ENCODE measurements around the gene FOLR1.

Gene FOLR1

DNA sequence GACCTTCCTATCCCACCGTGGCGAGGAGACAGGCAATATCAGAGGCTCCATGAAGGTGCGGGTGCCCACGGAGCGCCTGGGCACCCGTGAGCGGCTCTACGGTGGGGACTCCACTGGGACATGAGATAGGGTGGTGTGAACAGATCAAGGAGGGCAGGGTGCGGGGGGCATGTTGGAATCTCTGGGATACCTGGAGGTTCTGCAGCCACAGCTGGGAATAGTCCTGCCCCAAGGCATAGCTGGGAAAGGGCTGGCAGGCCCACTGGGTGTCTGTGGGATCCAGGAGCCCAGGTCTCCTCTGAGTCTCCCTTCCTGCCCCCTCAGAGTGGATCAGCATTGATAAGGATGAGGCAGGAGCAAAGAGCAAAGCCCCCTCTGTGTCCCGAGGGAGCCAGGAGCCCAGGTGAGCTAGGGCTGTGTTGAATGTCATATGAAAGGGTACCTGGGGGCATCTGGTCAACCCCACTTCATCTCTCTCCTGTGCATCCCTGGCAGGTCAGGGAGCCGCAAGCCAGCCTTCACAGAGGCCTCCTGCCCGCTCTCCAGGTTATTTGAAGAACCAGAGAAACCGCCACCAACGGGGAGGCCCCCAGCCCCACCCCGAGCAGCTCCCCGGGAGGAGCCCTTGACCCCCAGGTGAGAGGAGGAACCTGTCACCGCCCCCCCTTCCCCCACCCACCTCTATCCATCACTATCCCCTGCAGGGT lies 43.6 kb downstream of the FOLR1 start:
- no peak for DNase-seq (ENCODE audit: low read depth in 2 of 2)

DNA sequence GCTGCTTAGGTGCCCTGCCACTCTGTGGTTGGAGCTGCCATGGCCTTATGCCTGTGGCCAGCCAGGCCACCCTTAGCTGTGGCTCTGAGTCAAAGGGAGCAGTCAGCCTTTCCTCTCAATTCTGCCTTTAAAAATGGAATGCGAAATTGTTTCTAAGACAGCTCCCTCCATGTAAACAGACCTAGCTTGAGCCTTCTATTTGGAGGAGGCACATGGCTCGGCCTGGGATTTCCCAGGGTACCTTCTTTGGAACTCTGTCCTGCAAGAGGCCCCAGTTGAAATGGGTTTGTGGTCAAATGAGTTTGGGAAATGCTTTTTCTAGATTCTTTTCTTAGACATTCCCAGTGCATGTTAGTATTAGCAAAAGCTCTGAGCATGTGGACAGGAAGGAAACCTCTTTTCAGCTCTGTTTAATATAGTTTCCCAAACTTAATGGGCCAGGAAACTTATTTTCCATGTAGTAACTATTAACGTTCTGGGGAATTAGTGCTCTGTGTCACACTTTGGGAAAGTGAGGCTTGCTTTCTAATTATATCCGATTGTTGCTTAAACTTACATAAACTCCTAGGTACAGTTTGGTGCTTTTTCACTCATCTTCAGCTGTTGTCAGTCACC lies 44.2 kb downstream of the FOLR1 start:
- DNase-seq (ENCODE audit: low read depth in 2 of 2): no peak

DNA sequence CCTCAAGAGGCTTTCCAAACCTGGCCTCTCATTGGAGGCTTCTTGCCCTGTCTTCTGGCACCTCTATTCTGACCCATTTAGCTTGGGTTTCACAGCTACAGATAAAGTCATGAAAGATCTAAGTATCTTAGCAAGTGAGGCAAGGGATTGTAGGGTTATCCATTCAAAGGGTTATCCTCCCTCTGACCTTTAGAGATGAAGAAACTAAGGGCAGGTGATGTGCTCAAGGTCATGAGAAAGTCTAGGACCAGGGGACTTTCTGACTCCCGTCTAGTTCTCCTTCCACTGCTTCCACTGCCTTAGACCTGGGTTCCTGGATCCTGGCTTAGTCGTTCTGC lies 44.8 kb downstream of the FOLR1 start:
- DNase-seq (ENCODE audit: low read depth in 2 of 2): no peak

DNA sequence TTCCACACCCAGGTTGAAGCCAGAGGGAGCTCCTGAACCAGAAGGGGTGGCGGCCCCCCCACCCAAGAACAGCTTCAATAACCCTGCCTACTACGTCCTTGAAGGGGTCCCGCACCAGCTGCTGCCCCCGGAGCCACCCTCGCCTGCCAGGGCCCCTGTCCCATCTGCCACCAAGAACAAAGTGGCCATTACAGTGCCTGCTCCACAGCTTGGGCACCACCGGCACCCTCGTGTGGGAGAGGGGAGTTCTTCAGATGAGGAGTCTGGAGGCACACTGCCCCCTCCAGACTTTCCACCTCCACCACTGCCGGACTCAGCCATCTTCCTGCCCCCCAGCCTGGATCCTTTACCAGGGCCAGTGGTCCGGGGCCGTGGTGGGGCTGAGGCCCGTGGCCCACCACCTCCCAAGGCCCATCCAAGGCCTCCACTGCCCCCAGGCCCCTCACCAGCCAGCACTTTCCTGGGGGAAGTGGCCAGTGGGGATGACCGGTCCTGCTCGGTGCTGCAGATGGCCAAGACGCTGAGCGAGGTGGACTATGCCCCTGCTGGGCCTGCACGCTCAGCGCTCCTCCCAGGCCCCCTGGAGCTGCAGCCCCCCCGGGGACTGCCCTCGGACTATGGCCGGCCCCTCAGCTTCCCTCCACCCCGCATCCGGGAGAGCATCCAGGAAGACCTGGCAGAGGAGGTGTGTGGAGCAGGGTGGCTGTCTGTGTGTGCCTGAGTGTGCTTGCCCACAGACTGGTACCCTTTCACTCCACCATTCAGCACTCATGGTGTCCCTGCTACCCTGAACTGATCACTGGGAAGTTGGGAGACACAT lies 45.4 kb downstream of the FOLR1 start:
- no peak for DNase-seq (ENCODE audit: low read depth in 2 of 2)

DNA sequence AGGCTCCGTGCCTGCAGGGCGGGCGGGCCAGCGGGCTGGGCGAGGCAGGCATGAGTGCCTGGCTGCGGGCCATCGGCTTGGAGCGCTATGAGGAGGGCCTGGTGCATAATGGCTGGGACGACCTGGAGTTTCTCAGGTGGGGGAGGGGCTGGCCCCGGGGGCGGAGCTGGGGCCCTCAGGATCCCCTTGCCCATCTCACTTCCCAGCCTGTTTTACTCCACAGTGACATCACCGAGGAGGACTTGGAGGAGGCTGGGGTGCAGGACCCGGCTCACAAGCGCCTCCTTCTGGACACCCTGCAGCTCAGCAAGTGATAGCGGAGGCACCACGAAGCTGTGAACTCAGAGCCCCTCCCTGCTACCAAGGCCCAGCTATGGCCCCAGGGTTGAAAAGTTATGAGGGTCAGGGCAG lies 46.1 kb downstream of the FOLR1 start:
- peak; percentile 34 to 59 for DNase-seq (ENCODE audit: low read depth in 2 of 2)

DNA sequence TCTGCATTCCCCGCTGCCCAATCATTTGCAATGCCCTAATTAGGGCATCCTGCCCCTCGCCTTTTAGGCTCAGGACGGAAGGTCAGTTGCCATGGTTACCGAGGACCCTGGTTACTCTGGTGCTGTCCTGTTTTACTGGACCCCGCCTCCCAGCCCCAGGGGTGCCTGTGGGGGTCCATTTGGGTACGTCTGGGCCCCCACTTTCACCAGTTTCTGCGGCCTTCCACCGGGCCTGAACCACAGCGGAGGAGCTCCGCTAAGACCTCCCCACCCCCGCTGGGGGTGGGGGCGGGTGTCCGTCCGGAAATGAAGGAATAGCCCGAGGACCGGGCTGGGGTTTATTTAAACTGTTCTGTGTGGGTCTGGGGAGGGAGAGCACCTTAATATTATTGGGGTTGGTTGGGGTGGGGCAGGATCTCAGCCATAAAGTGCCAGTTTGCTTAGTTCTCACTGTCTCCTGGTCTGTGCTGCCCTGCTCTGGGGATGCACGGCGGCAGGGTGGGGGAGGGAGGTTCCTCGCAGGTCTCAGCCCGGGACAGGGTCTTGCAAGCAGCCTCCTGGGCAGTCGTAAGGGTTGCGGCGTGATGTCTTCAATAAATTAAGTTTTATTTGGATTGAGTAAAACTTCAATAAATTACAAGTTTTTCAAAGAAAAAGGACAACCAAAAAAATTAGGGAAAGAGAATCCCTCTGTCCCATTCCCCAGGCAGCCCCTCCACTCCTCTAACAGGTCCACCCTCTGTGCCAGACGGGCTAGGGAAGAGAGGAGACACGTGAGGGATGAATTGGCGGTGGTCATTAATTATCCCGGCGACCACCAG lies 46.8 kb downstream of the FOLR1 start:
- DNase-seq (ENCODE audit: low read depth in 2 of 2): no peak

DNA sequence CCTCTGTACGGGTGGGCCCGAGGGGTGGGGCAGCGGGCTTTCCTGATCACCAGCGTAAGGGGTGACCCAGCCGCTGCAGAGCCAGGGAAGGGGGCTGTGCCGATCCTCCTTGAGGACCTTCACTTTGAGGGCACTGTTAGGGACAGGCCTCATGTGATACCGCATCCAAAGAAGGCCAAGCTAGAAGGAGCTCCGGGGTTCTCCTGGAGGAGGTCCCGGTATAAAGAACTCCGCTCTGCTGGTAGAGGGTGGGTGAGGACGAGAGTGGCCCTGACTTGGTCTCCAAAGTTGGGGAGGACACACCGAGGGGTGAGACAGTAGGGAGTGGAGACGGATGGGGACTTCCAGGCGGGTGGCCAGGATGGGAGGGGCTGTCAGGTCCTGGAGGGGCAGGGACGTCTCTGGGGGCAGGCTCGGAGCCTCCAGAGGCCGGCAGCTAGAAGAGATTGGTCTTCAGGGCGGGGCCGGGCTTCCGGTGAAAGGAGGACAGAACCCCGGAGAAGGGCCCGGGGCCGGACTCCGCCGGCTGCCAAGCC lies 47.4 kb downstream of the FOLR1 start:
- DNase-seq (ENCODE audit: low read depth in 2 of 2): no peak

DNA sequence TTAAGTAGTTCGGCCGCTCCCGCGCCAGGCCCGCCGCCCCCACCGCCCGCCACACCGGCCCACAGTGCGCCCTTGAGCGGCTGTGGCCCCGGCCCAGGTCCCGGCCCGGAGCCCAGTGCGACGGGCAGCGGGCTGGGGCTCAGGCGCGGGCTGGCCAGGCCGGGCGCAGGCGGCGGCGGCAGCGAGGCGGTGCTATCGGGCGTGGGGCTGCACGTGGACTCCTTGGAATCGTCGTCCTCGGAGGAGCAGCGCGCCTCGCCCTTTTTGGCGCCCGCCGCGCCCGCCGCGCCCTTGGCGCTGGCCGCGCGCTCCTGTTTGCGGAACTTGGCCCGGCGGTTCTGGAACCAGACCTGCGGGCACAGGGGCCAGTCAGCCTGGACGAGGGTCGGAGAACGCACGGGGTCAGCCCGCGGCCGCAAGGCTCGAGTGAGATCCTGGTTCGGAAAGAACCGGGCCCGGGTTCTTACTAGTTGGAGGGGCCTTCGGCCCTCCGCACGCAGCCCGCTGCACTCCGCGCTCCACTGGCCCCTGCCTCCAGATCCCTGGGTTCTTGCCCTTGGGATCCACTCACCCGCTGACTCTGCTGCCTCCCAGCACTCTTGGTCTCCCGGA lies 48.0 kb downstream of the FOLR1 start:
- DNase-seq (ENCODE audit: low read depth in 2 of 2): no peak

DNA sequence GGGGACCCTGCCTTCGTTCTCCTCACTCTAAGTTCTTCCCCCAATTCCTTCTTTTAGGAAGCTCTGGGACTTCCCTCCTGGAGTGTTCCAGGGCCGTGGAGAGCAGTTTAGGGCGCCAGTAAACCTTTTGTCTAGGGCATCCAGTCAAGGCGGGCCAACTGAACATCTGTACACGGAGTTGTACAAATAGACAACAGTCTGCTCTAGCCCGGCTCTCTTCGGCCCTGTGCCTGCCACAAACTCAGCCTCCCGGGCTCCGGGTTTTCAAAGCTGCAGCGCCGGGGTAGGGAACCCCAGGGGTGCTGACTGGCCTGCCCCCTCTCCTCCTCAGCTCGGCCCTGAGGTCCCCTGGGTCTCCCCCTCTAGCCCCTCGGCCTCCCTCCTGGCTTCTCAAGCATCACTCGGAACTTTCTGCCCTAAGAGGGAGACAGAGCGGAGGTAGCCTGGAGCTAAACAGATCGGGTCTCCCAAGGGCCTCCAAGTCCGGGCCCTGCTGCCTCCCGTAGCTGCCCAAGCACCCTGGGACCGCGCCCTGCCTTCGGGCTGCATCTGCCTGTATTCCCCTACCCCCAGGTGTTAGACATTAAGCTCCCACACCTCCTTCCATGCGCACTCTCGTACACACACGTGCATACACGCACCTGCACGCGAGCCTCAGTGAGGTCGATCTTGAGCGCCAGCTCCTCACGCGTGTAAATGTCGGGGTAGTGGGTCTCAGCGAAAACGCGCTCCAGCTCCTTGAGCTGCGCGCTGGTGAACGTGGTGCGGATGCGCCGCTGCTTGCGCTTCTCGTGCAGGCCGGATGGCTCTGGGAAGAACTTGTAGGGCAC lies 48.7 kb downstream of the FOLR1 start:
- DNase-seq (ENCODE audit: low read depth in 2 of 2): no peak

DNA sequence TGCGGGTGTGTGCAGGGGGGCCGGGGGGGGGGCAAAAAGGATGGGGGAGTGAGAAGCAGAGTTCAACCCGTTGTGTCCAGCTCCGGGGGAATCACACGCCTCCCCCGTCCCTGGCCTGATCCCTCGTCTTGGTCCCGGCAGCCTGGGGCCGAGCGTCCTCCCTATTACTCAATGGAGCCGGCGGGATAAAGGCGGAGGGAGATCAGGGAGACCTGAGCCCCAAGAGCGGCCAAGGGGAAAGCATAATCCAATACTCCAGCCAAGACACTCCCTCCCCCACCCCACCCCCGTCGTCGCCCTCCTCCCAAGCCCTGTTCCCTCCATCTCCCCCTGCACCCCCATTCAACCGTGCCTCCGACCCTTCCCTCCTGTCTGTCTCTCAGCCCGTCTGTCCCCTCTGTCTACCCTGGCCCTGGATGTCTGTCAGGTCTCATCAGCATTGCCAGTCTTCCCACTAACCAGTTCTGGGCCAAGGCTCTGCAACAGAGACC lies 49.4 kb downstream of the FOLR1 start:
- no peak for DNase-seq (ENCODE audit: low read depth in 2 of 2)

DNA sequence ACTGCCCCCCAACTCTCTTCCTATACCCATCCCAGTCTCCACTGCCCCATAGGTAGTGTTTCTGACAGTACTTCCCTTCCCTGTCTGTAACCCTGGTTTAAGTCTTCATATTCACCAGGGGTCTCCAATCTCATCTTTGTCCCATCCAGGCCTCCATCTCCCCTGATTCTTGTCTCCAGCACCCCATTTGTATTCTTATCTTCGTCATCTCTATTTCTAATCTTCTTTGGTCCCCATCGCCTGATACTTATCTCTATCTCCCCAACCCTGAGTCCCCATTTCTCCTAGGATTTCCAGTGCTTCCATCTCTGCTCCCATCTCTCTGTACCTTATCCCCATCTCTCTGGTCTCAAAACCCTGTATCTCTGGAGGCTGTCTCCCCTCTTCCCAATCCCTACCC lies 50.2 kb downstream of the FOLR1 start:
- no peak for DNase-seq (ENCODE audit: low read depth in 2 of 2)

DNA sequence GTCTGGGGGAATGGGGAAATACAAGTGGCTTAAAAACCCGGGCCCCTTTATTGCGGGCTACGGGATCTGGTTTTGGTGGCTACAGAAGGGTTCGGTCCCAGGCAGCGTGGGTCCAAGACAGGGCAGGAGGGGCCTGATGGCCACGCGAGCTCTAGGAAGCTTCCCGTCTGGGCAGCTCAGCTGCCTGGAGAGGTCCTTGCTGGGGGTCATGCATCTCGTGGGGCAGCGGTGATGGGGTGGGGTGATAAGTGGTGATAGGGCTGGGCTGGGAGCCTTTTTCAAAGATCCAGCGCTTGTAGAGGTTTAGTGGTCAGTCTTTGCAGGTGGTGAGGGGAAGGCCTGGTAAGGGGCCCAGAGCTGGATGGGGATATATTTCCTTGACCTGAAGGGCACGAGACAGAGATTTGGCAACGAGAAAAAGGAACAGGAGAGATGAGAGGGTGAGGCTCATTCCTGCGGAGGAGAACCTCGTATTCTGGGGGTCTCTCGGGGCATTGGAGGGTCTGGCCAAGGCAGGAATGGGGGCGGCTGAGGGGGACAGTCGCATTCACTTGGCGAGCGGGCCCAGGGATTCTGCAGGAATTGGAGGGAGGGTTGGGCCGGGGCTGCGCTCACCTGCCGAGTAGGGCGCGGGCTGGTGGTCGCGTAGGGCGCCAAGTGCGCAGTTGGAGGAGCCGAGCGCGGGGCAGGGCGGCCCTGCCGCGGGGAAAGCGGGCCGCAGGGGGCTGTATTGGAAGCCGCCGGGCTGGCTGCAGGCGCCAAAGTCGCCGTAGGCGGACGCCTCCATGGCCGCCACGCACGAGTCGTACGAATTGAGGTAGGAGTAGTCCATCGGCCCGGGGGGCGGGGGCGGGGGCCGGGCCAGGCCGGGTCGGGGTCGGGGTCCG lies 51.5 kb downstream of the FOLR1 start:
- DNase-seq (ENCODE audit: low read depth in 2 of 2): no peak

DNA sequence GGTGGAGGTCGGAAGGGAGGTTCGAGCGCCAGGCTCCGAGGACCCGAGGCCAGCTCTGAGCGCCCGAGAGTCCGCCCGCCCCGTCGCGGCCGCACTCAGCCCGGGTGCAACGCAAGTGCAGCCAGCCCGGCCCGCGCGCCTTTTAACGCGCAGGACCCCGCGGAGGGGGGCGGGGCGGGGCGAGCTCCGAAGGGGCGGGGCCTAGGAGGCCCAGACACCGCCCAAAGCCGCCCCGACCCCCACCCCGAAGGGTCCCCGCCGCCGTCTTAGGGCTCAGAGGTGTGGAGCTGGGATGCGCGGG lies 52.1 kb downstream of the FOLR1 start, which contains the start of gene PHOX2A:
Gene PHOX2A, minus strand, starts transcription at position 117 of the 301 bp plus-strand sequence. CDS start 172 bp downstream, outside the sequence.
- no peak for DNase-seq (ENCODE audit: low read depth in 2 of 2)

DNA sequence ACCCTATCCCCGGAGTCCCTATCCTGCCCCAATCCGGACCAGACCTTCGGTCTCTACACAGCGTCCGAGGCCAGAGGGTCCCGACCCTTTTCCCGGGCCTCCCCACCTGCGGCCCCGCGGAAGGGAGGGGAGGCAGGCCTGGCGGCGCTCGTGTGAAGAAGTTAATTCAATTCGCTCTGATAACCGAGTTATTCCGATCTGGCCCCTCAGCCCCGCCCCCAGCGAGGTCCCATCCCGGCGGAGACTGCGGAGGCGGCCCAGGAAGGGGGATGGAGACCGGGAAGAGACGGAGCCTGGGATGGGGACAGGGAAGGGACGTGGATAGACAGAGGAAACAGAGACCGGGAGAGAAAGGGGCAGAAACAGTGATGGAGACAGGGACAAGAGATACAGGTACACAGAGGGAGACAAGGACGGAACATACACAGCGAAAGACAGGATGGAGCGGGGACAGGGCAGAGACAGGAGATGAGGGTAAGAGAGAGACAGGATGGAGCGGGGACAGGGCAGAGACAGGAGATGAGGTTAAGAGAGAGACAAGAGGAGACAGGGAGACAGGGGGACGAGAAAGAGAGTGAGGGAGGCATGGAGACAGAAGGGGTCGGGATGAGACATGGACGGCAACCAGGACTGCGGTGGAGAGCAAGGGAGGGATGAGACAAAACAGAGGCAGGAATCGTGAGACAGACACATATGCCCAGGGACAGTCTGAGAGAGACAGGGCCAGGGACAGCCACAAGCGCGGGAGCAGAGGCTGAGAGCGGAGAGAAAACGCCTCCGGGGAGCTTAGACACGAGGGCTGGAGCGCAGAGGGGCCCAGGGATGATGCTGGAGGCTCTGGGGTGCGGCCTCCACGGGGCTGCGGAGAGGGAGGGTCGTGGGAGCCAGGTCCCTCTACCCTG lies 52.7 kb downstream of the FOLR1 start:
- no peak for DNase-seq (ENCODE audit: low read depth in 2 of 2)

DNA sequence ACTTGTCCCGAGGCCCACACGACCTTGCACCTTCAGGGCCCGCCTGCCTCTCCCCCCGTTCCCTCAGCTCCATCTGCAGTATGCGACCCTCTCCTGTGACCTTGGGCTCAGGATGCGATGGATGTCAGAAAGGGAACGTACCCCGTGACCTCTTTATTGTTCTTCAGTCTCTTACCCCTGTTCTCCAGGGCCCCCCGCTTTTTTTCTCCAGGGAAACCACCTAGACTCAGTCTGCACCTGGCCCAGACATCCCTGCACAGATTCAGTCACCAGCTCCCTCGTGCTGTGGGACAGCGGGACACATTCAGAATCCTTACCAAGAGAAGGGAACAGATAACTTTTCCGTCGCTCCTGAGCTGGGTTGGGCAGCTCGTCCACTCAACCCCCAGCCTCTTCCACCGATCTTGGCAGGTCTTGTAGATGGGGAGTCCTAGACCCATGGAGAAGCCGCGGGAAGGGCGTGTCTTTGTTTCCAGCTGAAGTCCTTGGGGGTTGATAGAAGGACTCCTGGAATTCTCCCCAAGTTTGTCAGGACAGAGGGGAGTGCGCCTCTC lies 53.4 kb downstream of the FOLR1 start:
- no peak for DNase-seq (ENCODE audit: low read depth in 2 of 2)
